NCI-H1930 (cell line): ENCODE results near the gene TSPAN11.
"Not testable (repeated sequence)": the region's sequence is repeated elsewhere in the genome, so short reads cannot be mapped to it uniquely, and the experiment has no call there.

Source experiments
- DNase-seq, 2 experiments: peaks; one replicate each; lab custom pipeline; 2025; lab: John Stamatoyannopoulos, UW

TSPAN11 gene

DNA sequence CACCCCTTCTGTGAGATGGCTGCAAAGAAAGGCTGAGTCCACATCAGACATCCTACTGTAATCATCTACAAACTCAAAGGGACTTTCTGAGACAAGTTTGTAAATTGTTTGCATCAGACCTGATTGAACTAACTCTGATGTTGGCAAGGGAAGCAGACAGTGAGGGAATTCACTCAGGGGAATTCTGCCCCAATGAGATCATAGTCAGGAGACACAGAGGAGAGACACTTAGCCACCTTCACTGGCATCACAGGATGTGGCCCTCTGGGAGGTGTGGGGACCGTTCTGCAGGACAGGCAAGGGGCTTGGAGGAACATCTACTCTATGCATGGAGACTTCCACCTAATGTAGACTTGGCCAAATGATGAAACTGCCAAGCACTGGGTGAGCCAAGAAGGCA is 76.5 kb downstream of the TSPAN11 start:
- no peak for DNase-seq

DNA sequence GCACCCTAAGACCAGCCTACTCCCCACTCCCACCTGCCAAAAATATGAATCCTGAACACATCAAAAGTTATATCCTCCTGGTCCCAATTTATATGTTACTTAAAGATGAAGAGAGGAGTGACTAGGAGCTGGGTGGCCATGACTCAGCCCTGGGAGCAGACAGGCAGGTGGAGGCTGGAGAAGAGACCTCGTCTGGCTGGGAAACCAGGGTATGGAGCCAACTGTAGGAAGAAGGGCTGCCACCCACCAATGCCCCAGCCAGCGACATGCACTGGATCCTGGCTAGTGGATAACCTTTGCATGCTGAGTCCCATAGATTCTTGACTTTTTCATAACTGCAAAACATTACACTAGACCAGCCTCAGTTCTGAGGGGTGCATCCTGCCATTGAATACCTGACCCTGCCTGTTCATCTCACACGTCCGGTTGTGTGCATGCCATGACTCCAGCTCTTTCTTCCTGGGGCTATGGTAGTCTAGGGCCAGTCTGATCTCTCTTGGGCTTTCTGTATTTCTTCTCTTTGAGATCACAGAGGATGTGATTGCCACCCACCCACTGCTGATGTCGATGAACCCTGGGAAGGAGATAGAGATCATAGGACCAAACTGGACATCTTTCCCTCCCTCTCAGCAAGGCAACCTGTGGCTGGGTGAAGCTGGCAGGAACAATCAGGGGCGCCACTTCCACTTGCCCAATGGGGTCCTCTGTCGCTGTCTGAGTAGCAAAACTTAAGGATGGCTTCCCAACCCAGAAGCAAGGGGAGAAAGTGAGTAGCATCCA is 77.5 kb downstream of the TSPAN11 start:
- no peak for DNase-seq

DNA sequence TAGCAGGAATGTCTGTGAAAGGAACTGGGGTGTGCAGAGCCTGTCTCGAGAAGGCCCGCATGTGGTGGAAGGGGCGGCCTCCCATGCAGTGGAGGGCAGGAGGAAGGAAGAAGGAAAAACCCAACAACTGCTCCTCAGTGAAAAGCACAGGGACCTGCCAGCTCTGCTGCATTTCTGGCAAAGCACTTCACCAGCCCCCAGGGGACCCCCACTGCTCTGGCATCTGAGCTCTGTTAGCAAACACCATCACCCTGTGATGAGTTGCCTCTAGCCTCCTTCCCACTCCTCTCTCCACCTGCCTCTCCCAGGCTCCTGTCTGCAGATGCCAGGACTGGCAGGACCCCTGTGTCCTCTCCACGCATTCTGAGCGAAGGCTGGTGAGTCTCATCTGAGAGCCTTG is 78.1 kb downstream of the TSPAN11 start:
- no peak for DNase-seq

DNA sequence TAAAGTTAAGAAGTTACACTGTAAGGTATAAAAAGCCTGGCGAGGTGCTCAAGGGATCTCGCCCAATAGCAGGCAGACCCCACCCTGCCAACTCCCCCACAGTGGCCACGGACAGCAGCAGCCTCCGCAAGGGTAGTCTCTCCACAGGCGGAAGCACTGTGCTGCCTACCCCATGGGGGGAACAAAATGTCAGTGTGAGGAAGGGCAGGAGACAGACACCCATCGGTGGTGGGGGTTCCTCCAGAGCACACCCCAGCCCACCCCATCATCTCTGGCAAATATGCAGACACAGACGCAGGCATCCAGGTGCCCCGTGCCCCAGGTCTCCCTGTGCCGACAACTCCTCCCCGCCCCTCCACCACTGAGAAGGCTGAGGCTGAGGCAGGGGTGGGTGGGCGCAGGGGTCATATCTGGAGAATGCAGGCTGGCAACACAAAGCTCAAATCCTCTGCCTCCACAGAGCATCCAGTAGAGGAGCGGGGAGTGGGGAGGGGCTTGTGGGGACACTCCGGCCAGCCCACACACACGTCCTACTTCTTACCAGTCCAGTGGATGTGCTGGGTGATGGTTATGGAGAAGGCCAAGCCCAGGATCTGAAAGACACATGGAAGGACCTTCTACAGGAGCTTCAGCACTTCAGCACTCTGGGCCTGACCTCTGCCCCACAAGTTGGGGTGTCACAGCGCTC is 78.9 kb downstream of the TSPAN11 start:
- no peak for DNase-seq

DNA sequence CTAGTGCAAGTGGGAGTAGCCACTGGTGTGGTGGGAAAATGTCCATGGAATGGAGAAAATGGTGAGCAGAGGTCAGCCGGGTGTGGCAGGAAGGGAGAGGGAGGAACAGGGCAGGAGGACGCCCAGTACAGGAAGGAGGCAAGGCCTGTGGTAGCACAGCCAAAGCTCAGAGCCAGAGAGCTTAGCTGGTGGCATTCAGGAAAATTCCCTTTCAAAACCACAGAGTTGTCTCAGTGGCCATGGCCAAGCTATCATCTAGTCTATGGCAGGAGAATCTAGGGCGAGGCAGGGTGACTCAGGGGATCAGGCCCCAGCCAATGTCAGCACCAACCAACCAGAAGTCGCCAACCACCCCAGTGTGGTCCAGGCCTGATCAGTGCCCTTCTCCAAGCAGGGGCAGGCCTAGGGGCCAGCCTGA is 79.4 kb downstream of the TSPAN11 start:
- DNase-seq: no peak

DNA sequence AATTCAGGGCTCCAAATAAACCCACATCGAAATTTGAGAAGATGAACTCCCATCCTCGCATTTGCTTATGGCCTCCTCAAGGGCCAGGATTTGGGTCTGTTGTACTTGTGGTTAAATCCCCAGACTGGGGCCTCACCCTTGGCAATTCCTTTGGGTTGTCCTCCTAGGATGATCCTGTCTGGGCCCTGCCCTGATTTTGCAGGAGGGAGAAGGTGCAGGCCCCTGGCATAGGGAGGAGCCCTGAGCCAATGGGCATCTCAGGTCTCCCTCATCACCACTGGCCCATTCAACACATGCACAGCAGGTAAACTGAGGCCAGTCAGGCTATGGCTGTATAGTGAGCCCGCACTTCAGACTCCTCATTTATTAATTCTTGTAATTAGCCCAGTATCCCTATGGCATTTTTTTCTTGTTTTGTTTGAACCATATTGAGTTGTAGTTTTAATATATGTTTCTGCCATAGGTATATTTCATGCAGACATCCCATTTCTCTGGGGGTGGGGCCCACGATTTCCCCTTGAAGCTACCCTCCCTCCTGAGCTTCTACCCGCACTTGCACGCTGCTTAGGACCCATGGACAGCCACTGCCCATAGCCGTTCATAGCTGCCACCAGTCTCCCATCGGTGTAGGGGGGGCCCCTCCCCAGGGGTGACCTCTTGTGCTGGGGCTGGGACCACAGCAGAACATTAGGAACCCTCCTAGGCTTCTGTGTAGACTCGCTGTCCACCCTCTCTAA is 80.0 kb downstream of the TSPAN11 start:
- DNase-seq: no peak

- no peak for DNase-seq
These were observed 80.6 kb downstream of the TSPAN11 start for GRCh38 chr12:31007153-31007495.

GRCh38 chr12:31007636-31008175 is 81.2 kb downstream of the TSPAN11 start:
- DNase-seq: no peak

- no peak for DNase-seq
These were observed 81.8 kb downstream of the TSPAN11 start for GRCh38 chr12:31008241-31008761.

GRCh38 chr12:31008961-31009840 is 82.7 kb downstream of the TSPAN11 start:
- DNase-seq: no peak

GRCh38 chr12:31009976-31010375 is 83.4 kb downstream of the TSPAN11 start:
- no peak for DNase-seq

- DNase-seq: no peak
These were observed 84.8 kb downstream of the TSPAN11 start for GRCh38 chr12:31011336-31011735.

DNA sequence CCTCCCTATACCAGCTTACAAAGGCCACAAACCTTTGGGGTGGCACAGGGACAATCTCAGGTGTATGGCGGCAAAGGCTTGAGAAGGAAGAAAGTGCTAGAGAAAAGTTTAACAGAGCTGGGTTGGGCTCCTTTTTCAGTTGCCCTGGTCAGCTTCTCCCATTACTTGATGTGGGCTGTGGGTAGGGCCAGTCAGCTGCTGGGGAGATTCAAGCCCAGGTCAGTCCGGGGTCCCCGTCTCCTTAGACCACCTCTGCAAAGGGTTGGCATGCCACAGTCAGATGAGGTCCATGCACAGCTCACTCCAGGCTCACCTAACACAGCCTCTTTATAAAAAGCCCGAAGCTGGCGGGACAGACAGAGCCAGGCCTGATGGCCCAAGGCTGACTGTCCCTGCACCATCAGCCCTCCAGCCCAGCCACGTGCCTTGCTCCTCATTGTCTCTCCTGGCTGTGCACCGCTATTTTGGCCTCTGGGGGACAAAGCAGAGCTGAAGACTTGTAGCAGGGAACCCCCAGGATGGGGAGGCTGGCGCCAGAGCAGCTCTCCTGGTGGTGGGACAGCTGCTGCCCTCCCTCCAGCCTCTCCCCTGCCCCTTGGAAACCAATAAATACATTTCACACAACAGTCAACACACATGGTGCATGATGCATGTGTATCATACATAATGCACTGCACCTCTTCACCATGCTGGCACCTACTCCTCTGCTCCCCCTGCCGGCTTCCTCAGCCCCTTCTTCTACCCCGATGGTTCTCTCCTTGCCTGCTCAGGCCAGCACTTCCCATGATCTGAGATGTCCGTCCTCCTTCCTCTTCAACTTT is 85.4 kb downstream of the TSPAN11 start:
- DNase-seq: no peak

- DNase-seq: not testable (repeated sequence)
These were observed 86.0 kb downstream of the TSPAN11 start for GRCh38 chr12:31012567-31012891.

DNA sequence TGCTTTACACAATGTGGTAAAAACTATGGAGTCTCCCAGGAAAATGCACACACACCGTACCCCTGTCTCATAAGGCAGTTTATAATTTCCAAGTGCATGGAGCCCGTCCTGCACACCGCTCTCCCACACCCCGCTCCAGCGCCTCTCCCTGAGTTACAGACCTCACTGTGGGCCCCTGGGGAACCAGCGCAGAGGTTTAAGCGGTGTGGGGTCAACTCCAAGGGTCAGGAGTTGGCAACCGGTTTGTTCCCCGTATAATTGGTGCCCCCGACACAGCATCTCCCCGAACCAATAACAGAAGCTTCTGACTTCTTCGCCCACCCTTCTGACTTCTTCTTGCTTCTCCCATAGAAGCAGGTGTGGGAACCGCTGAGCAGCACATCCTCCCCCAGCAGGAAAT is 88.7 kb downstream of the TSPAN11 start:
- DNase-seq: no peak

- DNase-seq: no peak
These were observed 89.5 kb downstream of the TSPAN11 start for GRCh38 chr12:31016057-31016456.

GRCh38 chr12:31017535-31017934 is 91.0 kb downstream of the TSPAN11 start:
- DNase-seq: no peak

DNA sequence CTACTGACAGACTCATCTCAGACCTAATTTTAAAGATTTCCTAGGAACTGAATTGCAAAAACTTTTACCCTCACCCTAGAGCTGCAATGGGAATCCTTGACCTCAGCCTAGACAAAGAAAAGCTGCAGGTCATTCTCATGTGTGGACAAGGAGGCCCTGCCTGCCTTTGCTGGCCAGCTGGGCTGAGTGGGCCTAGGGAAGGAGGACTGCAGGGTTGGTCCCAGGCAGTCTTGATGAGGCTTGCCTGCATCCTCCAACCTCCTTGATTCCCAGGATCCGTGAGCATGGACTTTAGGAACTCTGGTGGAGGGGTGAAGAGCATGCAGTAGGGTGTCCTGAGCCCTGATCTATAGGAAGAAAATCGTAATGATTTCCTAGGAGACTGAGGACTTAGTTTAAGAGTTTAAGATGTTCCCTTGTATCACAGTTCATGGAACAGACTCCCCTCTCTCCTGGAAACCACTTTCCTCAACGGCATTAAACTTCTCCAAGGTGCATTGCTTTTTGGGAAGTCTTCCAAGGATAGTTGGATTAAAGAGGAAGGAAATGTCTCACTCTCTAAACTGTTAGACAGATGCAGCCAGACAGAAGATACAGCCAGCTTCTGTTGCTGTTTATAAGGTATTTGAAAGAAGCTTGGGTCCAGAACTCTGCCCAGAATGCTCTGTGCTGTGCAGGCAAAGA is 91.7 kb downstream of the TSPAN11 start:
- DNase-seq: no peak

GRCh38 chr12:31018790-31019505 is 92.4 kb downstream of the TSPAN11 start:
- no peak for DNase-seq
